Fibroblast of mammary gland (primary cell): ENCODE results near the gene DCLK3.

ENCODE experiments used
- DNase-seq: peaks from one replicate; pipeline ENCODE4 v3.0.0-alpha.2; 2010; ENCODE audit warnings: low read depth
- H3K4me3 ChIP-seq: 2 replicates; pipeline ENCODE4 v1.5.1; 2011; ENCODE audit warnings: low read depth, mild to moderate bottlenecking, low read length, moderate library complexity; ENCODE audit not compliant: control insufficient read depth
- TF ChIP-seq, protein P1 (sequence below): conservative IDR thresholded peaks from 2 replicates; pipeline ENCODE4 v1.5.1; 2011; ENCODE audit warnings: low read depth, low read length, inconsistent platforms; ENCODE audit not compliant: control insufficient read depth, insufficient read depth

The DCLK3 gene

DNA sequence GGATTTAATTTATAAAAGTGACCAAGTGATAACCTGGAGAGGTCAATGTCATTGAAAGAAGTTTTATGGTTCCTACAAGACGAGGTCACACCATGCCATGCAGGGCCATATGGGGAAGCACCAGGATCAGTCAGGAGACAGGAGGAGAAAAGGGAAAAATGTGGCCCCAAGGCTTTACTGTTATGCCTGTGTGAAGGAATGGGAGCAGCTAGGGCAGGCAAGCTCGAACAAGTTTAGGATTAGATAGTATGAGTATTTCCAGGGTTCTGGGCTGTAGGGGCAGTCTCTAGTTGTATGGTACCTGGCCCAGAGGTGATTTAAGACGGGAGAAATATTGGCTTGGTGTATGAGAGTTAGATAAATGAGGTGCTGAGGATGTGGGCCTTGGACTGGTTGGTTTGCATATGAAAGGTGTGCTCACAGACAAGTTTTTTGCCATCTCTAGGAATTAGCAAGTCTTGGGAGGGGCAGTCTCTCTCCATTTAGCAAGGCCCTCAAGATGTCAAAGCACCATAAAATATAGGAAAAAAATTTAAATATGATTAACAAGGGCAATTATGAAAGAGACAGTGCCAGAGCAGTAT is 36.3 kb upstream of the DCLK3 start:
- TF ChIP-seq, protein P1, sequence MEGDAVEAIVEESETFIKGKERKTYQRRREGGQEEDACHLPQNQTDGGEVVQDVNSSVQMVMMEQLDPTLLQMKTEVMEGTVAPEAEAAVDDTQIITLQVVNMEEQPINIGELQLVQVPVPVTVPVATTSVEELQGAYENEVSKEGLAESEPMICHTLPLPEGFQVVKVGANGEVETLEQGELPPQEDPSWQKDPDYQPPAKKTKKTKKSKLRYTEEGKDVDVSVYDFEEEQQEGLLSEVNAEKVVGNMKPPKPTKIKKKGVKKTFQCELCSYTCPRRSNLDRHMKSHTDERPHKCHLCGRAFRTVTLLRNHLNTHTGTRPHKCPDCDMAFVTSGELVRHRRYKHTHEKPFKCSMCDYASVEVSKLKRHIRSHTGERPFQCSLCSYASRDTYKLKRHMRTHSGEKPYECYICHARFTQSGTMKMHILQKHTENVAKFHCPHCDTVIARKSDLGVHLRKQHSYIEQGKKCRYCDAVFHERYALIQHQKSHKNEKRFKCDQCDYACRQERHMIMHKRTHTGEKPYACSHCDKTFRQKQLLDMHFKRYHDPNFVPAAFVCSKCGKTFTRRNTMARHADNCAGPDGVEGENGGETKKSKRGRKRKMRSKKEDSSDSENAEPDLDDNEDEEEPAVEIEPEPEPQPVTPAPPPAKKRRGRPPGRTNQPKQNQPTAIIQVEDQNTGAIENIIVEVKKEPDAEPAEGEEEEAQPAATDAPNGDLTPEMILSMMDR: no peak
- no peak overlapping the region for H3K4me3 ChIP-seq
- DNase-seq: no peak

- no peak overlapping the region for H3K4me3 ChIP-seq
- TF ChIP-seq, protein P1: no peak
- peak; percentile 68 for DNase-seq
These were observed 32.5 kb upstream of the DCLK3 start for GRCh38 chr3:36796881-36797280.

- no peak overlapping the region for H3K4me3 ChIP-seq
- TF ChIP-seq, protein P1: no peak
- no peak for DNase-seq
These were observed 31.8 kb upstream of the DCLK3 start for GRCh38 chr3:36796161-36796560.

DNA sequence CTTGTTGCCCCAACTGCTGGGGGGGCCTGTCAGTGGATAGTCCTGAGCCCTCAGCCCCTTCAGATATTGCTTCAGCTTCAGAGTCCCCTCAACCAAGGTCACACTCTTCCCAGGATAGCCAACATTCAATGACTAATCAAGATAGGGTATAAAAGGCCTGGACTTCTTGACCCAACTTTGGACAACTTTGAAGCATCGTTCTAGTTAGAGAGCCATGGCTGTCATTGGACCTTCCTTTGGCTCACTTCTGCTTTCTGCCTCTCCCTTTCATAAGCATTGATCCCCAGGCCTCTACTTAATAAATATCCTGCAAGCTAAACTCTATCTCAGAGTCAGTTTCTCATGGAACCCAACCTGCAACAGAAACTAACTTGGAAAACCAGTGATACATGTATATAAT is 31.3 kb upstream of the DCLK3 start:
- TF ChIP-seq, protein P1: no peak
- DNase-seq: no peak

DNA sequence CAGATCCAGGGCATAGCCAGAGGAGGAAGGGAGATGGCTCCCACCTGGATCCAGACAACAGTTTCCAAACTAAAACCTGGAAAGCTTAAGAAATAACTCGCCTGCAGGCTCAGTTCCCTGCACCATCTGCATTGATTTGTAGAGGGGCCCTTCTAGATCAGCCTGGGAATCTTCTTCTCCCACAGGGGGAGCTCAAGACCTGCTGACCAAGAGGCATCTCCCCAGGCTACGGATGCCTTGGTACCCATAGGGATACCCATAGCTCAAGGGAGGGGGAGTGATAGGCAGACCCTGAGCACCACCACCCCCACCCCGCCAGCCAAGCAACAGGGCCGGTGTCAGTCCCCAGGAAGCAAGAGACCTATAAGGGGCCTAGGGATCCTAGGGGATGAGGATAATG is 28.0 kb upstream of the DCLK3 start:
- peak; percentile 24 for DNase-seq
- H3K4me3 ChIP-seq: no peak overlapping the region
- TF ChIP-seq, protein P1: peak; percentile 48

More for the DNA sequence above, 31.3 kb upstream of the DCLK3 start:
- no peak overlapping the region for H3K4me3 ChIP-seq

DNA sequence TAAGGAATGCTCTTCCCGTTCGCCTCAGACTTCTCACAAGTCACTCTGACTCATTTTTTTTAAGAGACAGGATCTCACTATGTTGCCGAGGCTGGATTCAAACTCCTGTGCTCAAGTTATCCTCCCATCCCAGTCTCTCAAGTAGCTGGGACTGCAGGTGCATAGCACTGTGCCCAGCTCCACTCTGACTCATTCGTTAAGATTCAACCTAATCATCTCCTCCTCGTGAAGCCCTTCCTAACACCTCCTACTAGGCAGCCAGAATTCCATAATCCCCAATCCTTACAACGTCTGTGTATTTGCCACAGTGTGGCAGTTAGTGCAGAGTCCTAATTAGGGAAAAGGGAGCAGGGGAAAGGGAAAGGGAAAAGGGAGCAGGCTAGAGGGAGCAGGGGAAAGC is 26.4 kb upstream of the DCLK3 start:
- H3K4me3 ChIP-seq: no peak overlapping the region
- no peak for DNase-seq
- TF ChIP-seq, protein P1: no peak
